ENCODE results near the gene CDO1.

CDO1 gene

GRCh38 chr5:115850744-115851416 is 34.4 kb upstream of the CDO1 start:
- no peak for TF ChIP-seq CTCF (IDR thresholded peaks at IDR 0.05)

GRCh38 chr5:115849258-115849798 is 32.9 kb upstream of the CDO1 start:
- no peak for TF ChIP-seq CTCF (IDR thresholded peaks at IDR 0.05)

GRCh38 chr5:115847290-115847689 is 30.8 kb upstream of the CDO1 start:
- no peak for TF ChIP-seq CTCF (IDR thresholded peaks at IDR 0.05)

GRCh38 chr5:115844321-115844817 is 27.9 kb upstream of the CDO1 start:
- no peak for TF ChIP-seq CTCF (IDR thresholded peaks at IDR 0.05)

- TF ChIP-seq CTCF (IDR thresholded peaks at IDR 0.05): no peak
These were observed 27.1 kb upstream of the CDO1 start for GRCh38 chr5:115843444-115844130.

GRCh38 chr5:115842952-115843351 is 26.5 kb upstream of the CDO1 start:
- no peak for TF ChIP-seq CTCF (IDR thresholded peaks at IDR 0.05)

GRCh38 chr5:115842089-115842935 is 25.9 kb upstream of the CDO1 start:
- TF ChIP-seq CTCF (IDR thresholded peaks at IDR 0.05): no peak

Measured in LNCAP (cell line).